Activated CD8-positive, alpha-beta T cell treated with anti-CD3 and anti-CD28 coated beads, Interleukin-2, amount 10 ng/mL, durations not matched to agents 7 days and 5 days (primary cell): ENCODE measurements around the gene CD19. TPM values are rescaled to one million over a fixed set of nuclear protein-coding genes. Genes with fewer than 3 reads are reported as not detected.
A peak's percentile ranks its signal among the peaks of the same experiment; 100 is the strongest.
"Not testable (repeated sequence)": the region's sequence is repeated elsewhere in the genome, so short reads cannot be mapped to it uniquely, and the experiment has no call there.

ENCODE experiments used
- ATAC-seq: fragments of 150-1000 bp; cut with Tn5 transposase; one replicate; pipeline ENCODE4 v1.10.0; 2021; ENCODE audit warnings: moderate library complexity
- CTCF ChIA-PET: fragments of 350-600 bp; sonication (Branson Sonifier 250); formaldehyde crosslinking; loops from one replicate; lab custom pipeline; 2021; ENCODE audit warnings: antibody characterized with exemption; lab: Charles Lee
- POLR2A ChIA-PET: fragments of 350-600 bp; sonication (Branson Sonifier 250); formaldehyde crosslinking; loops from one replicate; lab custom pipeline; 2021; ENCODE audit warnings: antibody characterized with exemption; lab: Charles Lee
- DNase-seq: peaks from one replicate; pipeline ENCODE4 v3.0.0-alpha.2; 2020
- H3K27ac Mint-ChIP-seq: one replicate; pipeline ENCODE4 v1.8.0; 2021; ENCODE audit warnings: mild to moderate bottlenecking, mixed read lengths
- H3K27me3 Mint-ChIP-seq: one replicate; pipeline ENCODE4 v1.8.0; 2021; ENCODE audit warnings: low read depth, mixed read lengths
- H3K36me3 Mint-ChIP-seq: one replicate; pipeline ENCODE4 v1.8.0; 2021; ENCODE audit warnings: low read depth, mixed read lengths
- H3K4me1 Mint-ChIP-seq: one replicate; pipeline ENCODE4 v1.8.0; 2021; ENCODE audit warnings: low read depth, mixed read lengths
- H3K4me3 Mint-ChIP-seq: one replicate; pipeline ENCODE4 v1.8.0; 2021; ENCODE audit warnings: mild to moderate bottlenecking, mixed read lengths
- H3K9me3 Mint-ChIP-seq: one replicate; pipeline ENCODE4 v1.8.0; 2022; ENCODE audit warnings: mixed read lengths; ENCODE audit not compliant: insufficient read depth
- total RNA-seq, 2 experiments: library from RNA; stranded (reverse); gene quantifications; one replicate each; pipeline ENCODE4 v1.2.3, GENCODE V29; 2021

Gene CD19
- total RNA-seq, 2 experiments from 2014 or later = 0.52 to 0.68 TPM

- H3K36me3 Mint-ChIP-seq, DNase-seq, ATAC-seq, H3K9me3 Mint-ChIP-seq, H3K27me3 Mint-ChIP-seq: not testable (repeated sequence)
- Mint-ChIP-seq H3K4me1 (peaks cover 34% of the 10 kb centered on the region), H3K27ac (peak overlapping the region; percentile 98), H3K4me3 (peak overlapping the region; percentile 89)
- CTCF ChIA-PET = interaction anchor here (1.5 to 9.0 kb wide), 3 partner anchors 11 to 21 kb away, joined by 4 to 58 read pairs (median 13); no protein-coding TSS in a partner anchor
- POLR2A ChIA-PET = interaction anchor here (1.2 to 1.8 kb wide), 3 partner anchors 24 to 80 kb away, joined by 4 read pairs; partner anchors contain the start of genes NFATC2IP, SH2B1 and TUFM
Measured at GRCh38 chr16:28926284-28926683, 5.5 kb upstream of the CD19 start.

DNA sequence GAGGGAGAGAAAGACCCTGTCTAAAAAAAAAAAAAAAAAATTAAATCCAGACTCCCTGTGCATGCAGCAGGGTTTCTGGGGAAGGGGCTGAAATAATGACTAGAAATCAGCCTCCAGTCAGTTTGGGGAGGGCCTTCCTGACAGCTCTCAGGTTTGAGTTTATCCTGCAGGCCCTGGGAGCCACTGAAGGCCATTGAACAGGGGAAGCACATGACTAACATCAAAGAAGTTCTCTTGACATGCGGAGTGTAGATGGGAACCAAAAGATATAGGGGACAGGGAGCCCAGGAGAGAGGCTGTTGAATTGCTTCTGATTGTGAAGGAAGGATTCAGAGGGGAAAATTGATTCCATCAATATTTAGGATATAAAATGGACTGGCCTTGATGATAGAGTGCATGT lies 4.0 kb upstream of the CD19 start:
- ChIA-PET CTCF (interaction anchor here (1.0 to 9.0 kb wide), 2 partner anchors 17 to 19 kb away, joined by 3 to 58 read pairs; no protein-coding TSS in a partner anchor), POLR2A (interaction anchor here (0.8 to 1.8 kb wide), 2 partner anchors 65 to 81 kb away, joined by 3 to 4 read pairs; partner anchors contain the start of genes SH2B1 and TUFM)
- peaks cover 35% of the 10 kb centered on the region for H3K4me1 Mint-ChIP-seq
- no peaks in the 10 kb centered on the region for H3K27me3 Mint-ChIP-seq
- no peak for DNase-seq
- ATAC-seq = no peak
- H3K36me3 Mint-ChIP-seq = peaks cover 6% of the 10 kb centered on the region
- H3K4me3 Mint-ChIP-seq = no peak overlapping the region
- H3K9me3 Mint-ChIP-seq = no peaks in the 10 kb centered on the region
- H3K27ac Mint-ChIP-seq = no peak overlapping the region

DNA sequence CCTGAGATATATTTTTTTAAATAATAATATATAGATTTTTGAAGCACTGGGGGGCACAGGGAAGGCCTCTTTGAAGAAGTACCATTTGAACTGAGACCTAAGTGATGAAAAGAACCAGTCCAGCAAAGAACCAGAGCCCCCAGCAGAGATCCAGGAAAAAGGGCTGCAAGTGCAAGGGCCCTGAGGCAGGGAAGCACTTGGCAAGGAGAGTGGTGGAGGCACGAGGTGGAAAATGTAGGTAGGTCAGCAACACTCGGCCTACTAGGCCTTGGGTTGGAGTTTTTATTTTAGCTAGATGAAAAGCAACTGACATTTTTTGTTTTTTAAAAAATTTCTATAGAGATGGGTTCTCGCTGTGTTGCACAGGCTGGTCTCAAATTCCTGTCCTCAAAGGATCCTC lies 1.6 kb upstream of the CD19 start:
- ATAC-seq (no peak), DNase-seq (no peak)
- ChIA-PET POLR2A (no interaction called here), CTCF (interaction anchor here (9.0 kb wide), 1 partner anchor 15 kb away, joined by 58 read pairs; no protein-coding TSS in a partner anchor)
- H3K4me3 Mint-ChIP-seq = no peak overlapping the region
- H3K9me3 Mint-ChIP-seq = no peaks in the 10 kb centered on the region
- H3K27me3 Mint-ChIP-seq = no peaks in the 10 kb centered on the region
- H3K27ac Mint-ChIP-seq = peak overlapping the region; percentile 77
- peaks cover 29% of the 10 kb centered on the region for H3K4me1 Mint-ChIP-seq
- no peaks in the 10 kb centered on the region for H3K36me3 Mint-ChIP-seq

- CTCF ChIA-PET = interaction anchor here (1.0 to 9.0 kb wide), 2 partner anchors 14 to 57 kb away, joined by 3 to 58 read pairs; no protein-coding TSS in a partner anchor
- Mint-ChIP-seq H3K9me3 (no peaks in the 10 kb centered on the region), H3K27ac (peak overlapping the region; percentile 77), H3K36me3 (no peaks in the 10 kb centered on the region), H3K27me3 (no peaks in the 10 kb centered on the region), H3K4me1 (peaks cover 32% of the 10 kb centered on the region), H3K4me3 (no peak overlapping the region)
- POLR2A ChIA-PET = no interaction called here
- DNase-seq (no peak), ATAC-seq (peak; percentile 16)
Measured at GRCh38 chr16:28930652-28931051, 1.1 kb upstream of the CD19 start.

DNA sequence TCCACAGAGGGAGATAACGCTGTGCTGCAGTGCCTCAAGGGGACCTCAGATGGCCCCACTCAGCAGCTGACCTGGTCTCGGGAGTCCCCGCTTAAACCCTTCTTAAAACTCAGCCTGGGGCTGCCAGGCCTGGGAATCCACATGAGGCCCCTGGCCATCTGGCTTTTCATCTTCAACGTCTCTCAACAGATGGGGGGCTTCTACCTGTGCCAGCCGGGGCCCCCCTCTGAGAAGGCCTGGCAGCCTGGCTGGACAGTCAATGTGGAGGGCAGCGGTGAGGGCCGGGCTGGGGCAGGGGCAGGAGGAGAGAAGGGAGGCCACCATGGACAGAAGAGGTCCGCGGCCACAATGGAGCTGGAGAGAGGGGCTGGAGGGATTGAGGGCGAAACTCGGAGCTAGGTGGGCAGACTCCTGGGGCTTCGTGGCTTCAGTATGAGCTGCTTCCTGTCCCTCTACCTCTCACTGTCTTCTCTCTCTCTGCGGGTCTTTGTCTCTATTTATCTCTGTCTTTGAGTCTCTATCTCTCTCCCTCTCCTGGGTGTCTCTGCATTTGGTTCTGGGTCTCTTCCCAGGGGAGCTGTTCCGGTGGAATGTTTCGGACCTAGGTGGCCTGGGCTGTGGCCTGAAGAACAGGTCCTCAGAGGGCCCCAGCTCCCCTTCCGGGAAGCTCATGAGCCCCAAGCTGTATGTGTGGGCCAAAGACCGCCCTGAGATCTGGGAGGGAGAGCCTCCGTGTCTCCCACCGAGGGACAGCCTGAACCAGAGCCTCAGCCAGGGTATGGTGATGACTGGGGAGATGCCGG lies 769 bp downstream of the CD19 start:
- H3K27ac Mint-ChIP-seq = no peak overlapping the region
- ATAC-seq = no peak
- H3K4me1 Mint-ChIP-seq = peaks cover 37% of the 10 kb centered on the region
- no peaks in the 10 kb centered on the region for H3K36me3 Mint-ChIP-seq
- H3K9me3 Mint-ChIP-seq = no peaks in the 10 kb centered on the region
- no peak for DNase-seq
- POLR2A ChIA-PET = interaction anchor here (1.0 kb wide), 1 partner anchor 13 kb away, joined by 3 read pairs; no protein-coding TSS in a partner anchor
- H3K4me3 Mint-ChIP-seq = no peak overlapping the region
- CTCF ChIA-PET = interaction anchor here (0.8 to 2.8 kb wide), 2 partner anchors 12 to 15 kb away, joined by 3 to 25 read pairs; no protein-coding TSS in a partner anchor
- no peaks in the 10 kb centered on the region for H3K27me3 Mint-ChIP-seq

DNA sequence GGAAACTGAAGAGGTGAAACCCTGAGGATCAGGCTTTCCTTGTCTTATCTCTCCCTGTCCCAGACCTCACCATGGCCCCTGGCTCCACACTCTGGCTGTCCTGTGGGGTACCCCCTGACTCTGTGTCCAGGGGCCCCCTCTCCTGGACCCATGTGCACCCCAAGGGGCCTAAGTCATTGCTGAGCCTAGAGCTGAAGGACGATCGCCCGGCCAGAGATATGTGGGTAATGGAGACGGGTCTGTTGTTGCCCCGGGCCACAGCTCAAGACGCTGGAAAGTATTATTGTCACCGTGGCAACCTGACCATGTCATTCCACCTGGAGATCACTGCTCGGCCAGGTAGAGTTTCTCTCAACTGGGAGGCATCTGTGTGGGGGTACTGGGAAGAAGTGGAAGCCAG lies 1.4 kb downstream of the CD19 start:
- no peaks in the 10 kb centered on the region for H3K36me3 Mint-ChIP-seq
- H3K4me3 Mint-ChIP-seq = no peak overlapping the region
- ATAC-seq = no peak
- ChIA-PET CTCF (interaction anchor here (0.8 to 2.8 kb wide), 2 partner anchors 12 to 14 kb away, joined by 3 to 25 read pairs; no protein-coding TSS in a partner anchor), POLR2A (interaction anchor here (1.0 kb wide), 1 partner anchor 12 kb away, joined by 3 read pairs; no protein-coding TSS in a partner anchor)
- H3K9me3 Mint-ChIP-seq = no peaks in the 10 kb centered on the region
- DNase-seq = no peak
- H3K27ac Mint-ChIP-seq = no peak overlapping the region
- no peaks in the 10 kb centered on the region for H3K27me3 Mint-ChIP-seq
- H3K4me1 Mint-ChIP-seq = peaks cover 37% of the 10 kb centered on the region

GRCh38 chr16:28935346-28935745 lies 3.6 kb downstream of the CD19 start:
- Mint-ChIP-seq H3K27me3 (no peaks in the 10 kb centered on the region), H3K27ac (peak overlapping the region; percentile 22), H3K4me1 (peaks cover 34% of the 10 kb centered on the region), H3K9me3 (no peaks in the 10 kb centered on the region), H3K36me3 (no peaks in the 10 kb centered on the region), H3K4me3 (peak overlapping the region; percentile 16)
- ATAC-seq (no peak), DNase-seq (no peak)
- POLR2A ChIA-PET = interaction anchor here (0.6 to 1.0 kb wide), 2 partner anchors 8 to 10 kb away, joined by 3 read pairs; partner anchors contain the start of gene RABEP2
- CTCF ChIA-PET = interaction anchor here (3.1 kb wide), 1 partner anchor 10 kb away, joined by 49 read pairs; no protein-coding TSS in a partner anchor

- CTCF ChIA-PET = interaction anchor here (0.7 to 3.1 kb wide), 5 partner anchors 9 to 56 kb away, joined by 3 to 49 read pairs (median 3); partner anchors contain the start of gene RABEP2
Measured at GRCh38 chr16:28935924-28936783, 4.4 kb downstream of the CD19 start.

DNA sequence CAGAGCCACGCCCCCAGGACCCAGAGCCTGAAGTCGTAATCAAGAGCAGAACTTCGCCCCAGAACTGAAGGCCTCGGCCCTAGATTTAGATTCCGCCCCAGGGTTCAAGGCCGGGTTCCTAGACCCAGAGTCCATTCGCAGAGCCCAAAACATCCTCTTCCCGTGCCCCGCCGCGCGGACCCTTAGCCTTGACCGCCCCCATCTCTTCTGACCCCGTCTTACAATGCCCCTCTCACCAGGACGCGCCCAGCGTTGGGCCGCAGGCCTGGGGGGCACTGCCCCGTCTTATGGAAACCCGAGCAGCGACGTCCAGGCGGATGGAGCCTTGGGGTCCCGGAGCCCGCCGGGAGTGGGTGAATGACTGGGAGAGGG lies 5.0 kb downstream of the CD19 start:
- CTCF ChIA-PET = interaction anchor here (0.7 to 3.1 kb wide), 5 partner anchors 8 to 56 kb away, joined by 3 to 49 read pairs (median 3); partner anchors contain the start of gene RABEP2
- Mint-ChIP-seq H3K4me3 (peak overlapping the region; percentile 60), H3K27ac (peak overlapping the region; percentile 20), H3K36me3 (no peaks in the 10 kb centered on the region), H3K27me3 (no peaks in the 10 kb centered on the region), H3K4me1 (peaks cover 25% of the 10 kb centered on the region), H3K9me3 (no peaks in the 10 kb centered on the region)
- ATAC-seq (no peak), DNase-seq (no peak)
- POLR2A ChIA-PET = interaction anchor here (1.4 kb wide), 1 partner anchor 114 kb away, joined by 3 read pairs; the partner anchor contains the start of gene ATXN2L

More at GRCh38 chr16:28935924-28936783, 4.4 kb downstream of the CD19 start:
- DNase-seq (peak; percentile 88), ATAC-seq (peak; percentile 99)
- no peaks in the 10 kb centered on the region for H3K9me3 Mint-ChIP-seq
- POLR2A ChIA-PET = interaction anchor here (0.7 to 1.4 kb wide), 3 partner anchors 11 to 114 kb away, joined by 3 read pairs; partner anchors contain the start of genes ATXN2L and RABEP2
- H3K27ac Mint-ChIP-seq = peak overlapping the region; percentile 23
- H3K36me3 Mint-ChIP-seq = no peaks in the 10 kb centered on the region
- no peaks in the 10 kb centered on the region for H3K27me3 Mint-ChIP-seq
- H3K4me3 Mint-ChIP-seq = peak overlapping the region; percentile 60
- H3K4me1 Mint-ChIP-seq = peaks cover 26% of the 10 kb centered on the region

GRCh38 chr16:28937222-28937876 lies 5.6 kb downstream of the CD19 start:
- Mint-ChIP-seq H3K4me3 (no peak overlapping the region), H3K9me3 (no peaks in the 10 kb centered on the region), H3K27ac (no peak overlapping the region), H3K4me1 (peaks cover 25% of the 10 kb centered on the region), H3K27me3 (no peaks in the 10 kb centered on the region), H3K36me3 (no peaks in the 10 kb centered on the region)
- ATAC-seq = no peak
- ChIA-PET POLR2A (no interaction called here), CTCF (interaction anchor here (2.5 to 3.1 kb wide), 2 partner anchors 8 to 11 kb away, joined by 13 to 49 read pairs; partner anchors contain the start of gene RABEP2)
- no peak for DNase-seq
